ENCODE measurements around the gene VCL.
"Not testable (repeated sequence)": the region's sequence is repeated elsewhere in the genome, so short reads cannot be mapped to it uniquely, and the experiment has no call there.

VCL gene

DNA sequence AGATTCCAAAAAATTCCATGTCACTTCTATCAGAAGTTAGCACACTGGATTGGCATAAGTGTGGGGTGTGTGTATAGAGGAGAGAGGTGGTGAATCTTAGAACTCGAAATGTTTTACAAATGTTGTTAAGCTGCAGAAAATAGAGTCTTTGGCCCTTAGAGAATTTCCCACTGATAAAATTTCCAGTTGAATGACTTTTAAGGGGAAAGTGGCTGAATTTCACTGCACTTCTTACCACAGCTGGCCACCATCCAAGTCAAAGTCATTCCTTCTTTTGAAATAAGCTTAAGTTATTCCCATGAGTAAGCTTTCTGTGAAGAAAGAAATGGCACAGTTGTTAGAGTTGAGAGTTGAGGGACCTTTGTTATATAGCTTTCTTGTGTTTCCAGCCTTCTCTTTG, 13.9 kb downstream of the VCL start:
- H3K4me3 ChIP-seq (ENCODE audit: low read length), result no peak overlapping the region
- no peak for TF ChIP-seq CTCF (conservative IDR thresholded peaks at IDR 0.05; ENCODE audit: low read depth, low read length)
- DNase-seq (ENCODE audit: low read depth), result peak; percentile 89

DNA sequence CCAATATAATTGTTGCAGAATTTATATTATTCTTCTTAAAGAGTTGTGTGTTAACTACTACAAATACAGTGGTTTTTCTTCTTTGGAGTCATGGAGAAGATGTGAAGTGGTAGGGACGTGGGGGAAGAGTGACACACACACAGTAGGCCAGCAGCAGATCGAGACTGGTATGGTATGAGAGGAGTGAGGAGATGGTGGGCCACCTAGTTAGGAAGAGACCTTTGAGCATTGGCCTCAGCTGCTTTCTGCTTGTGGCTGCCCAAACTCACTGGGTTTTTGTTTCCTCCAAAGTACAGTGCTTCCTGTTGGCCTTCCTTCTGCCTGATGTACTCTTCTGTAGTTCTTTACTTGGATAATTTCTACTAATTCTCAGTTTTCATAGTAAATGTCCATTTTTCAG, 14.6 kb downstream of the VCL start:
- DNase-seq (ENCODE audit: low read depth), result no peak
- no peak overlapping the region for H3K4me3 ChIP-seq (ENCODE audit: low read length)
- TF ChIP-seq CTCF (conservative IDR thresholded peaks at IDR 0.05; ENCODE audit: low read depth, low read length), result no peak

- DNase-seq (ENCODE audit: low read depth), result no peak
- TF ChIP-seq CTCF (conservative IDR thresholded peaks at IDR 0.05; ENCODE audit: low read depth, low read length), result no peak
- no peak overlapping the region for H3K4me3 ChIP-seq (ENCODE audit: low read length)
Measured at GRCh38 chr10:74013004-74013403, 15.1 kb downstream of the VCL start.

DNA sequence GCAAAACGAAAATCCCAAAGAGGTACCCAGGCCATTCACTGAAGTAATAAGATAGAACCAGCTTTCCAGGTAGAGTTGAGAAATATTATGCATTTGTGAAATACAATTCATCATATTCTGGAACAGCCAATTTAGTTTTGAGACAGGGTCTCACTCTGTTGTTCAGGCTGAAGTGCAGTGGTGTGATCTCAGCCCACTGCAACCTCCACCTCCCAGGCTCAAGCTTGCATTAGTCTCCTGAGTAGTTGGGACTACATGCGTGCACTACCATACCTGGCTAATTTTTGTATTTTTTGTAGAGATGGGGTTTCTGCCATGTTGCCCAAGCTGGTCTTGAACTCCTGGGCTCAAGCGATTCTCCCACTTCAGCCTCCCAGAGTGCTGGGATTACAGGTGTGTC, 16.7 kb downstream of the VCL start:
- DNase-seq (ENCODE audit: low read depth); H3K4me3 ChIP-seq (ENCODE audit: low read length): not testable (repeated sequence)

DNA sequence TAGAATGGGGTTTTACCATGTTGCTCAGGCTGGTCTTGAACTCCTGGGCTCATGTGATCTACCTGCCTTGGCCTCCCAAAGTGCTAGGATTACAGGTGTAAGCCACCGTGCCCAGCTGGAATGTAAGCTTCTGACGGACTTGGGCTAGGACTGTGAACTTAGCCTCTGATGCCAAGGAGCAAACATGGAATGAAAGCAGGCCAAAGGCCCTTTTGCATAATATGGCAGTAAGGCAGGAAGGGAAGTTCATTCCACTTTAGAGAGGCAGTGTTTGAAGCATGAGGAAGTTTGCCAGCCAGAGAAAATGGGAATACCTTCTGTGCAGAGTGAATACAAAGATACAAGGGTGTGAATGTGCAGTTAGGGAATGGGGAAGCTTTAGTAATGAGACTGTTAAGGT, 20.3 kb downstream of the VCL start:
- TF ChIP-seq CTCF (conservative IDR thresholded peaks at IDR 0.05; ENCODE audit: low read depth, low read length), result no peak
- no peak overlapping the region for H3K4me3 ChIP-seq (ENCODE audit: low read length)
- no peak for DNase-seq (ENCODE audit: low read depth)

GRCh38 chr10:74021248-74022055, 23.5 kb downstream of the VCL start:
- no peak overlapping the region for H3K4me3 ChIP-seq (ENCODE audit: low read length)
- TF ChIP-seq CTCF (conservative IDR thresholded peaks at IDR 0.05; ENCODE audit: low read depth, low read length), result no peak
- DNase-seq (ENCODE audit: low read depth), result no peak

- H3K4me3 ChIP-seq (ENCODE audit: low read length), result no peak overlapping the region
- no peak for TF ChIP-seq CTCF (conservative IDR thresholded peaks at IDR 0.05; ENCODE audit: low read depth, low read length)
- no peak for DNase-seq (ENCODE audit: low read depth)
Measured at GRCh38 chr10:74022926-74023629, 25.2 kb downstream of the VCL start.

Measured in retinal pigment epithelial cell (primary cell).